Measurements from ENCODE around the gene LYL1. TPM values are rescaled to one million over a fixed set of nuclear protein-coding genes. Genes with fewer than 3 reads are reported as not detected.

LYL1 gene
- total RNA-seq, 1 experiment from 2014 or later = 0.63 TPM

DNA sequence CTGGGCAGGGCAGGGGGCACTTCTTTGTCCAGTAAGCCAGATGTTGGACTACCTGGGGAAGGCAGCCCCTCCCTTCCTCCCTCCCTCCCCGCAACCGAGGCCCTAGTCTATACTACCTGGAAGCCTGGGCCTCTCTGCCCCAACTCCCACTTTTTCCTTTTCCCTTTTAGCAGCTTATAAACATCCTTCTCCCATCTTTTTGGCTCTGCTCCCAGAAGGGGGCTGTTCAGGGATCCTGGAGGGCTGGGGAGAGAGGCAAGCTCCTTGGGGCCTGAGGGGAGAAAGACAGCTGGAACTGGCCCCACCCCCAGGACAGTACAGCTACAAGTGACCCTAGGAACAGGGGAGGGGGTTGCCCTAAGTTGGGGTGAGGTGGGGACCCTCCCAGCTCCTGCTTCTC is 44.9 kb downstream of the LYL1 start:
- Histone ChIP-seq H2BK120ac (ENCODE audit: low read depth, low read length, poor library complexity, severe bottlenecking) (no peak overlapping the region), H2BK20ac (ENCODE audit: low read depth, low read length, poor library complexity, severe bottlenecking) (no peak overlapping the region), H3K23ac (ENCODE audit: insufficient read length, low read depth, low read length) (no peak overlapping the region), H2BK15ac (ENCODE audit: low read depth, low read length) (no peak overlapping the region), H3K79me2 (ENCODE audit: insufficient read depth, low read length) (no peaks in the 10 kb centered on the region), H3K27ac (ENCODE audit: insufficient read length, low read depth, low read length) (no peak overlapping the region), H3K23me2 (ENCODE audit: insufficient read length, low read depth, low read length, poor library complexity, severe bottlenecking) (peaks cover 7% of the 10 kb centered on the region), H3K4ac (ENCODE audit: low read depth, low read length) (no peak overlapping the region), H2BK5ac (ENCODE audit: insufficient read length, low read length) (no peak overlapping the region), H3K27me3 (ENCODE audit: insufficient read depth, low read length) (peaks cover 68% of the 10 kb centered on the region), H3K4me1 (ENCODE audit: insufficient read depth, low read length) (peaks cover 8% of the 10 kb centered on the region; the same call in 1 of the 2 replicates), H4K20me1 (ENCODE audit: control insufficient read depth, insufficient read depth, insufficient read length) (no peaks in the 10 kb centered on the region), H3K79me1 (ENCODE audit: insufficient read depth, low read depth, low read length, poor library complexity, severe bottlenecking) (no peaks in the 10 kb centered on the region), H3K14ac (ENCODE audit: insufficient read depth, low read length) (no peak overlapping the region), H2BK12ac (ENCODE audit: insufficient read length, low read depth, low read length) (no peak overlapping the region), H2AK5ac (ENCODE audit: insufficient read length, low read length) (no peak overlapping the region), H3K18ac (ENCODE audit: insufficient read length, low read depth, low read length) (no peak overlapping the region), H2AFZ (ENCODE audit: low read length) (no peak overlapping the region), H3K9me3 (ENCODE audit: control insufficient read depth, low read depth, low read length) (no peaks in the 10 kb centered on the region), H3T11ph (ENCODE audit: low read length) (no peak overlapping the region), H3K56ac (ENCODE audit: insufficient read length, low read depth, low read length) (no peak overlapping the region), H4K91ac (ENCODE audit: insufficient read length, low read depth, low read length) (no peak overlapping the region), H3K4me2 (ENCODE audit: insufficient read depth, insufficient read length, low read length) (no peak overlapping the region), H4K5ac (ENCODE audit: insufficient read length, low read depth, low read length) (no peak overlapping the region), H3K9ac (ENCODE audit: extremely low read depth, insufficient read length, low read length) (no peak overlapping the region), H4K8ac (replicated peaks; ENCODE audit: insufficient read length, low read depth, low read length) (no peak overlapping the region)
- Mint-ChIP-seq H3K9me3 (peaks cover 0 to 7% of the 10 kb centered on the region in 2 experiments; a peak in 1 of 5 replicates), H3K27me3 (ENCODE audit: low read depth) (peaks cover 97% of the 10 kb centered on the region), H3K4me3 (no peak overlapping the region), H3K36me3 (ENCODE audit: insufficient read depth in 1 of 3, low read depth in 3 of 3) (no peaks in the 10 kb centered on the region; a peak in 1 of 7 replicates), H3K4me1 (peaks cover 35 to 56% of the 10 kb centered on the region in 2 experiments), H3K27ac (no peak overlapping the region)
- no CpG with 5 or more reads among the region's 2 CpGs for WGBS (ENCODE audit: extremely low coverage, insufficient read length, low lambda C conversion rate)
- no peak for DNase-seq
- TF ChIP-seq, protein P1, sequence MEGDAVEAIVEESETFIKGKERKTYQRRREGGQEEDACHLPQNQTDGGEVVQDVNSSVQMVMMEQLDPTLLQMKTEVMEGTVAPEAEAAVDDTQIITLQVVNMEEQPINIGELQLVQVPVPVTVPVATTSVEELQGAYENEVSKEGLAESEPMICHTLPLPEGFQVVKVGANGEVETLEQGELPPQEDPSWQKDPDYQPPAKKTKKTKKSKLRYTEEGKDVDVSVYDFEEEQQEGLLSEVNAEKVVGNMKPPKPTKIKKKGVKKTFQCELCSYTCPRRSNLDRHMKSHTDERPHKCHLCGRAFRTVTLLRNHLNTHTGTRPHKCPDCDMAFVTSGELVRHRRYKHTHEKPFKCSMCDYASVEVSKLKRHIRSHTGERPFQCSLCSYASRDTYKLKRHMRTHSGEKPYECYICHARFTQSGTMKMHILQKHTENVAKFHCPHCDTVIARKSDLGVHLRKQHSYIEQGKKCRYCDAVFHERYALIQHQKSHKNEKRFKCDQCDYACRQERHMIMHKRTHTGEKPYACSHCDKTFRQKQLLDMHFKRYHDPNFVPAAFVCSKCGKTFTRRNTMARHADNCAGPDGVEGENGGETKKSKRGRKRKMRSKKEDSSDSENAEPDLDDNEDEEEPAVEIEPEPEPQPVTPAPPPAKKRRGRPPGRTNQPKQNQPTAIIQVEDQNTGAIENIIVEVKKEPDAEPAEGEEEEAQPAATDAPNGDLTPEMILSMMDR (conservative IDR thresholded peaks at IDR 0.05) = no peak

Data from H9 (cell line).